Hippocampal formation (tissue), 2 donors: ENCODE data around the gene CRYBG2.
"Not testable (repeated sequence)": the region's sequence is repeated elsewhere in the genome, so short reads cannot be mapped to it uniquely, and the experiment has no call there.

ENCODE experiments used
- DNase-seq, 2 donors: peaks; one replicate each; lab custom pipeline; 2025; lab: John Stamatoyannopoulos, UW

CRYBG2 gene

GRCh38 chr1:26295194-26296138 is 58.5 kb downstream of the CRYBG2 start:
- DNase-seq = no peak

- no peak for DNase-seq
Observed at GRCh38 chr1:26293911-26294463, 59.9 kb downstream of the CRYBG2 start.

- DNase-seq = not testable (repeated sequence)
Observed at GRCh38 chr1:26292735-26293134, 61.2 kb downstream of the CRYBG2 start.

- no peak for DNase-seq
Observed at GRCh38 chr1:26291939-26292338, 62.0 kb downstream of the CRYBG2 start.

- DNase-seq = no peak
Observed at GRCh38 chr1:26291433-26291832, 62.5 kb downstream of the CRYBG2 start.

- DNase-seq = no peak
Observed at GRCh38 chr1:26290882-26291261, 63.1 kb downstream of the CRYBG2 start.

- DNase-seq = no peak
Observed at GRCh38 chr1:26290122-26290881, 63.6 kb downstream of the CRYBG2 start.

GRCh38 chr1:26289158-26290059 is 64.5 kb downstream of the CRYBG2 start:
- peak in 1 of 2 donors; percentile 54 for DNase-seq

GRCh38 chr1:26288311-26288941 is 65.5 kb downstream of the CRYBG2 start:
- DNase-seq = no peak

- DNase-seq = no peak
Observed at GRCh38 chr1:26287811-26288210, 66.1 kb downstream of the CRYBG2 start.

GRCh38 chr1:26287033-26287711 is 66.8 kb downstream of the CRYBG2 start:
- DNase-seq = no peak

GRCh38 chr1:26286064-26286416 is 67.9 kb downstream of the CRYBG2 start:
- DNase-seq = no peak

GRCh38 chr1:26285366-26286063 is 68.4 kb downstream of the CRYBG2 start:
- DNase-seq = no peak

GRCh38 chr1:26284597-26285347 is 69.2 kb downstream of the CRYBG2 start:
- DNase-seq = no peak

GRCh38 chr1:26283871-26284596 is 69.9 kb downstream of the CRYBG2 start:
- DNase-seq = no peak

- DNase-seq = no peak
Observed at GRCh38 chr1:26283279-26283853, 70.6 kb downstream of the CRYBG2 start.

GRCh38 chr1:26282401-26282918 is 71.5 kb downstream of the CRYBG2 start:
- DNase-seq = no peak

- DNase-seq = no peak
Observed at GRCh38 chr1:26281971-26282370, 72.0 kb downstream of the CRYBG2 start.
